ENCODE data around the gene TMEM184A. TPM values are rescaled to one million over a fixed set of nuclear protein-coding genes. Genes with fewer than 3 reads are reported as not detected.

The TMEM184A gene
- total and polyA plus RNA-seq, 2 of the 13 experiments (the other 11 are each of a cell fraction or from before 2014, with no cell fraction given) = 9.5 to 20.4 TPM

GRCh38 chr7:1539882-1540775, 15.9 kb downstream of the TMEM184A start:
- no peak overlapping the region for H3K27ac ChIP-seq (ENCODE audit: extremely low read length, insufficient read depth, low read length)
- peaks cover 15 to 29% of the 10 kb centered on the region in 2 experiments; a peak in 4 of 5 replicates for H3K36me3 ChIP-seq (replicated peaks in 1 of 2; ENCODE audit: control insufficient read depth in 1 of 2, insufficient read depth in 2 of 2, low read length in 2 of 2)
- intact Hi-C loops (cut with micrococcal nuclease; ENCODE audit: unreplicated experiment) (no loop called here), in situ Hi-C loops (cut with HindIII; ENCODE audit: extremely low pct_ligation_motif_present, low pct_unique_long_range_greater_than_20kb) (no loop called here)
- no TSS peak for BruUV-seq (replicated peaks)
- no peak overlapping the region for H2AFZ ChIP-seq (ENCODE audit: low read length)
- ChIA-PET POLR2A (interaction anchor here (1.2 kb wide), 1 partner anchor 16 kb away, joined by 7 read pairs; the partner anchor contains the start of gene TMEM184A), CTCF (ENCODE audit: low intra/inter-chr PET ratio, low total read pairs) (no interaction called here)
- no peaks in the 10 kb centered on the region for H3K9me3 ChIP-seq (ENCODE audit: low read length)
- DNase-seq (ENCODE audit: low spot score) (no peak), ATAC-seq (no peak), FAIRE-seq (no peak)
- H3K79me2 ChIP-seq (ENCODE audit: insufficient read depth, low read length) = peaks cover 24% of the 10 kb centered on the region
- no peak overlapping the region for H3K4me2 ChIP-seq (ENCODE audit: low read depth, low read length)
- no peak overlapping the region for H3K9ac ChIP-seq (ENCODE audit: insufficient read depth, low read depth, low read length)
- TF ChIP-seq KDM6A (CRISPR knock-in tag; IDR thresholded peaks at IDR 0.05; ENCODE audit: low read depth) = no peak
- peak; percentile 53 for TF ChIP-seq RBFOX2 (IDR thresholded peaks at IDR 0.05; ENCODE audit: low read depth, low read length)
- TF ChIP-seq CENPBD1 (CRISPR knock-in tag; IDR thresholded peaks at IDR 0.05; ENCODE audit: borderline replicate concordance, low read depth) = no peak
- TF ChIP-seq ZNF83 (CRISPR knock-in tag; IDR thresholded peaks at IDR 0.05; ENCODE audit: borderline replicate concordance) = no peak
- no peak overlapping the region for H3K4me3 ChIP-seq (replicated peaks in 1 of 3; ENCODE audit: insufficient read depth in 1 of 3, low read depth in 2 of 3, low read length in 3 of 3)
- WGBS (ENCODE audit: low lambda C conversion rate) = 97% methylated on average over 65 of the region's 73 CpGs
- peaks cover 28% of the 10 kb centered on the region for H3K4me1 ChIP-seq (ENCODE audit: insufficient read depth, low read length)
- H3K27me3 ChIP-seq (ENCODE audit: control insufficient read depth in 1 of 2, insufficient read depth in 2 of 2, low read length in 2 of 2) = no peaks in the 10 kb centered on the region
- no peaks in the 10 kb centered on the region for H4K20me1 ChIP-seq (ENCODE audit: insufficient read depth, low read length)

GRCh38 chr7:1539181-1539881, 16.7 kb downstream of the TMEM184A start:
- DNase-seq (ENCODE audit: low spot score) (no peak), FAIRE-seq (no peak), ATAC-seq (no peak)
- no peak overlapping the region for H3K27ac ChIP-seq (ENCODE audit: extremely low read length, insufficient read depth, low read length)
- no peak overlapping the region for H3K4me2 ChIP-seq (ENCODE audit: low read depth, low read length)
- no peak overlapping the region for H3K9ac ChIP-seq (ENCODE audit: insufficient read depth, low read depth, low read length)
- H3K4me3 ChIP-seq (replicated peaks in 1 of 3; ENCODE audit: insufficient read depth in 1 of 3, low read depth in 2 of 3, low read length in 3 of 3) = no peak overlapping the region
- H4K20me1 ChIP-seq (ENCODE audit: insufficient read depth, low read length) = no peaks in the 10 kb centered on the region
- ChIA-PET CTCF (ENCODE audit: low intra/inter-chr PET ratio, low total read pairs) (no interaction called here), POLR2A (interaction anchor here (1.2 kb wide), 1 partner anchor 17 kb away, joined by 7 read pairs; the partner anchor contains the start of gene TMEM184A)
- WGBS (ENCODE audit: low lambda C conversion rate) = 94% methylated on average over 13 of the region's 36 CpGs
- TF ChIP-seq KLF11 (CRISPR knock-in tag; IDR thresholded peaks at IDR 0.05) (no peak), ISX (CRISPR knock-in tag; conservative IDR thresholded peaks at IDR 0.05) (no peak), AGO2 (optimal IDR thresholded peaks at IDR 0.05; ENCODE audit: low read depth, low read length) (peak; percentile 22), ZBTB33 (CRISPR knock-in tag; IDR thresholded peaks at IDR 0.05) (0 out of 2 replicates have a peak, but pooled peaks have one; percentile 18), CEBPG (CRISPR knock-in tag; IDR thresholded peaks at IDR 0.05) (no peak)
- intact Hi-C loops (cut with micrococcal nuclease; ENCODE audit: unreplicated experiment) (no loop called here), in situ Hi-C loops (cut with HindIII; ENCODE audit: extremely low pct_ligation_motif_present, low pct_unique_long_range_greater_than_20kb) (no loop called here)
- peaks cover 31% of the 10 kb centered on the region for H3K4me1 ChIP-seq (ENCODE audit: insufficient read depth, low read length)
- no peaks in the 10 kb centered on the region for H3K9me3 ChIP-seq (ENCODE audit: low read length)
- no TSS peak for BruUV-seq (replicated peaks)
- peaks cover 15 to 29% of the 10 kb centered on the region in 2 experiments; a peak in 4 of 5 replicates for H3K36me3 ChIP-seq (replicated peaks in 1 of 2; ENCODE audit: control insufficient read depth in 1 of 2, insufficient read depth in 2 of 2, low read length in 2 of 2)
- no peaks in the 10 kb centered on the region for H3K27me3 ChIP-seq (ENCODE audit: control insufficient read depth in 1 of 2, insufficient read depth in 2 of 2, low read length in 2 of 2)
- no peak overlapping the region for H2AFZ ChIP-seq (ENCODE audit: low read length)
- peaks cover 29% of the 10 kb centered on the region for H3K79me2 ChIP-seq (ENCODE audit: insufficient read depth, low read length)

Measured in HepG2 (cell line).